HPDE6-E6E7 (cell line): ENCODE results near the gene TMEM106B.

ENCODE experiments used
- DNase-seq: peaks from one replicate; pipeline ENCODE4 v3.0.0; 2011; ENCODE audit warnings: missing footprints; ENCODE audit errors: extremely low spot score

The TMEM106B gene

GRCh38 chr7:12228024-12228423 is 16.9 kb downstream of the TMEM106B start:
- no peak for DNase-seq

GRCh38 chr7:12229046-12229445 is 18.0 kb downstream of the TMEM106B start:
- no peak for DNase-seq

- no peak for DNase-seq
These were observed 20.0 kb downstream of the TMEM106B start for GRCh38 chr7:12231097-12231496.

- no peak for DNase-seq
These were observed 22.1 kb downstream of the TMEM106B start for GRCh38 chr7:12233175-12233574.

GRCh38 chr7:12234334-12234865 is 23.3 kb downstream of the TMEM106B start:
- no peak for DNase-seq

GRCh38 chr7:12235970-12236369 is 24.9 kb downstream of the TMEM106B start:
- no peak for DNase-seq

- DNase-seq = no peak
These were observed 25.9 kb downstream of the TMEM106B start for GRCh38 chr7:12237007-12237406.

- no peak for DNase-seq
These were observed 28.7 kb downstream of the TMEM106B start for GRCh38 chr7:12239806-12240205.

GRCh38 chr7:12244129-12244528 is 33.0 kb downstream of the TMEM106B start:
- DNase-seq = peak; percentile 10

- no peak for DNase-seq
These were observed 33.6 kb downstream of the TMEM106B start for GRCh38 chr7:12244694-12245093.

- no peak for DNase-seq
These were observed 38.6 kb downstream of the TMEM106B start for GRCh38 chr7:12249706-12250105.

GRCh38 chr7:12250232-12250631 is 39.1 kb downstream of the TMEM106B start:
- DNase-seq = no peak

- DNase-seq = peak; percentile 16
These were observed 45.0 kb downstream of the TMEM106B start for GRCh38 chr7:12256090-12256489.

- peak; percentile 41 for DNase-seq
These were observed 46.5 kb downstream of the TMEM106B start for GRCh38 chr7:12257582-12257981.

- DNase-seq = no peak
These were observed 47.0 kb downstream of the TMEM106B start for GRCh38 chr7:12258074-12258473.

GRCh38 chr7:12267542-12267941 is 56.4 kb downstream of the TMEM106B start:
- no peak for DNase-seq

- no peak for DNase-seq
These were observed 58.2 kb downstream of the TMEM106B start for GRCh38 chr7:12269100-12269895.

GRCh38 chr7:12281038-12281437 is 69.9 kb downstream of the TMEM106B start:
- peak; percentile 10 for DNase-seq

GRCh38 chr7:12287901-12288300 is 76.8 kb downstream of the TMEM106B start:
- DNase-seq = no peak

- no peak for DNase-seq
These were observed 78.9 kb downstream of the TMEM106B start for GRCh38 chr7:12289996-12290395.

GRCh38 chr7:12290761-12291160 is 79.7 kb downstream of the TMEM106B start:
- no peak for DNase-seq

GRCh38 chr7:12291870-12292269 is 80.8 kb downstream of the TMEM106B start:
- no peak for DNase-seq
